PC-3 (cell line): ENCODE measurements around the gene SLC6A3. TPM values are rescaled to one million over a fixed set of nuclear protein-coding genes. Genes with fewer than 3 reads are reported as not detected.

Source experiments
- ATAC-seq: fragments of 200-7000 bp; cut with Tn5 transposase; 2 replicates; pipeline ENCODE4 v1.9.1; 2020; ENCODE audit warnings: mild to moderate bottlenecking, moderate library complexity
- BruUV-seq: library from RNA; stranded (reverse); fragments of 400-500 nt; replicated peaks from 2 replicates; lab custom pipeline; 2021; lab: Mats Ljungman, UMichigan
- CTCF ChIA-PET: fragments of 300-600 bp; sonication (Branson Sonifier 250); formaldehyde crosslinking; loops from one replicate; lab custom pipeline; 2022; ENCODE audit warnings: antibody characterized with exemption; lab: Charles Lee
- POLR2A ChIA-PET: fragments of 300-600 bp; sonication (Branson Sonifier 250); formaldehyde crosslinking; loops from one replicate; lab custom pipeline; 2022; ENCODE audit warnings: antibody characterized with exemption; ENCODE audit not compliant: unreplicated experiment; lab: Charles Lee
- DNase-seq: peaks from one replicate; pipeline ENCODE4 v3.0.0-alpha.2; 2015
- H2AFZ ChIP-seq: fragments of 300-600 bp; sonication (generic); 2 replicates; pipeline ENCODE4 v1.6.0; 2016; ENCODE audit warnings: antibody characterized with exemption, low read length
- H3F3A ChIP-seq: fragments of 300-600 bp; sonication (generic); one replicate; pipeline ENCODE4 v1.6.0; 2017; ENCODE audit warnings: antibody characterized with exemption, low read length, control low read depth, mild to moderate bottlenecking; ENCODE audit not compliant: unreplicated experiment
- H3K27ac ChIP-seq: fragments of 300-600 bp; sonication (generic); 2 replicates; pipeline ENCODE4 v1.5.1; 2016; ENCODE audit warnings: mild to moderate bottlenecking, low read length
- H3K27me3 ChIP-seq: fragments of 300-600 bp; sonication (generic); 2 replicates; pipeline ENCODE4 v1.6.1; 2016; ENCODE audit warnings: low read length, mixed read lengths
- H3K36me3 ChIP-seq: fragments of 300-600 bp; sonication (generic); 2 replicates; pipeline ENCODE4 v1.6.1; 2016; ENCODE audit warnings: low read depth, mixed run types, low read length, mixed read lengths
- H3K4me1 ChIP-seq: fragments of 300-600 bp; sonication (generic); 2 replicates; pipeline ENCODE4 v1.5.1; 2016; ENCODE audit warnings: low read length; ENCODE audit not compliant: insufficient read depth
- H3K4me2 ChIP-seq: fragments of 300-600 bp; sonication (generic); 2 replicates; pipeline ENCODE4 v1.6.0; 2016; ENCODE audit warnings: low read length
- H3K4me3 ChIP-seq: fragments of 300-600 bp; sonication (generic); 2 replicates; pipeline ENCODE4 v1.5.1; 2016; ENCODE audit warnings: mild to moderate bottlenecking, low read length, mixed read lengths
- H3K79me2 ChIP-seq: fragments of 300-600 bp; sonication (generic); 2 replicates; pipeline ENCODE4 v1.6.1; 2017; ENCODE audit warnings: low read length, mixed read lengths
- H3K9ac ChIP-seq: fragments of 300-600 bp; sonication (generic); 2 replicates; pipeline ENCODE4 v1.6.0; 2016; ENCODE audit warnings: mild to moderate bottlenecking, low read length
- H3K9me2 ChIP-seq: fragments of 300-600 bp; sonication (generic); replicated peaks from 2 replicates; pipeline ENCODE4 v1.6.1; 2016; ENCODE audit warnings: mixed run types, low read length, mixed read lengths
- H3K9me3 ChIP-seq: fragments of 300-600 bp; sonication (generic); 2 replicates; pipeline ENCODE4 v1.6.1; 2016; ENCODE audit warnings: low read length, mixed read lengths
- H4K20me1 ChIP-seq: fragments of 300-600 bp; sonication (generic); 2 replicates; pipeline ENCODE4 v1.6.1; 2016; ENCODE audit warnings: low read length, mixed read lengths
- EZH2 ChIP-seq: fragments of 300-600 bp; sonication (generic); IDR thresholded peaks from one replicate; pipeline ENCODE4 v1.6.1; 2017; ENCODE audit warnings: antibody characterized with exemption, mild to moderate bottlenecking, low read length; ENCODE audit not compliant: unreplicated experiment
- EZH2phosphoT487 ChIP-seq: fragments of 300-600 bp; sonication (generic); IDR thresholded peaks from 2 replicates; pipeline ENCODE4 v1.6.1; 2018; ENCODE audit warnings: mild to moderate bottlenecking, antibody characterized with exemption, low read length, borderline replicate concordance
- intact Hi-C: fragments of 100-400 bp; cut with micrococcal nuclease; formaldehyde crosslinking; loops from 2 replicates; pipeline ENCODE4 v1.9.0; 2023
- total RNA-seq: library from RNA; depleted of rRNA; stranded (reverse); fragments of >200 nt; gene quantifications from 2 replicates; pipeline ENCODE4 v1.2.3, GENCODE V29; 2014
- TF ChIP-seq, protein P1 (sequence below): fragments of 300-600 bp; sonication (generic); conservative IDR thresholded peaks from 2 replicates; pipeline ENCODE4 v1.5.1; 2017; ENCODE audit warnings: antibody characterized with exemption, low read depth, mild to moderate bottlenecking, low read length

The SLC6A3 gene
- total RNA-seq, 1 experiment from 2014 or later, result not detected

- Histone ChIP-seq H3K9me3 (no peaks in the 10 kb centered on the region), H3K9ac (no peak overlapping the region), H3K9me2 (no peaks in the 10 kb centered on the region), H2AFZ (no peak overlapping the region), H3K4me1 (peaks cover 10% of the 10 kb centered on the region), H3K36me3 (peaks cover 50% of the 10 kb centered on the region), H3K4me3 (no peak overlapping the region), H3K27me3 (no peaks in the 10 kb centered on the region), H3F3A (no peaks in the 10 kb centered on the region), H3K4me2 (no peak overlapping the region), H4K20me1 (no peaks in the 10 kb centered on the region), H3K79me2 (0 out of 2 replicates have a peak, but pooled peaks cover 4% of the 10 kb centered on the region), H3K27ac (no peak overlapping the region)
- TF ChIP-seq EZH2phosphoT487 (no peak), EZH2 (no peak)
- TF ChIP-seq, protein P1, sequence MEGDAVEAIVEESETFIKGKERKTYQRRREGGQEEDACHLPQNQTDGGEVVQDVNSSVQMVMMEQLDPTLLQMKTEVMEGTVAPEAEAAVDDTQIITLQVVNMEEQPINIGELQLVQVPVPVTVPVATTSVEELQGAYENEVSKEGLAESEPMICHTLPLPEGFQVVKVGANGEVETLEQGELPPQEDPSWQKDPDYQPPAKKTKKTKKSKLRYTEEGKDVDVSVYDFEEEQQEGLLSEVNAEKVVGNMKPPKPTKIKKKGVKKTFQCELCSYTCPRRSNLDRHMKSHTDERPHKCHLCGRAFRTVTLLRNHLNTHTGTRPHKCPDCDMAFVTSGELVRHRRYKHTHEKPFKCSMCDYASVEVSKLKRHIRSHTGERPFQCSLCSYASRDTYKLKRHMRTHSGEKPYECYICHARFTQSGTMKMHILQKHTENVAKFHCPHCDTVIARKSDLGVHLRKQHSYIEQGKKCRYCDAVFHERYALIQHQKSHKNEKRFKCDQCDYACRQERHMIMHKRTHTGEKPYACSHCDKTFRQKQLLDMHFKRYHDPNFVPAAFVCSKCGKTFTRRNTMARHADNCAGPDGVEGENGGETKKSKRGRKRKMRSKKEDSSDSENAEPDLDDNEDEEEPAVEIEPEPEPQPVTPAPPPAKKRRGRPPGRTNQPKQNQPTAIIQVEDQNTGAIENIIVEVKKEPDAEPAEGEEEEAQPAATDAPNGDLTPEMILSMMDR, result no peak
- ATAC-seq (no peak), DNase-seq (no peak)
- CTCF ChIA-PET, result interaction anchor here (0.7 kb wide), 1 partner anchor 18 kb away, joined by 3 read pairs; no protein-coding TSS in a partner anchor
- no TSS peak for BruUV-seq
- intact Hi-C loops, result no loop called here
- POLR2A ChIA-PET, result no interaction called here
Observed at GRCh38 chr5:1484730-1485578, 39.7 kb upstream of the SLC6A3 start.

GRCh38 chr5:1483856-1484729 is 38.9 kb upstream of the SLC6A3 start:
- Histone ChIP-seq H3K9me3 (no peaks in the 10 kb centered on the region), H3K4me1 (peaks cover 3% of the 10 kb centered on the region; the same call in 1 of the 2 replicates), H3K27ac (no peak overlapping the region), H3K4me2 (no peak overlapping the region), H3K4me3 (no peak overlapping the region), H3K36me3 (peaks cover 55% of the 10 kb centered on the region), H3K9me2 (no peaks in the 10 kb centered on the region), H2AFZ (no peak overlapping the region), H3F3A (no peaks in the 10 kb centered on the region), H4K20me1 (no peaks in the 10 kb centered on the region), H3K9ac (no peak overlapping the region), H3K27me3 (no peaks in the 10 kb centered on the region), H3K79me2 (0 out of 2 replicates have a peak, but pooled peaks cover 4% of the 10 kb centered on the region)
- BruUV-seq, result no TSS peak
- ATAC-seq (no peak), DNase-seq (no peak)
- ChIA-PET CTCF (no interaction called here), POLR2A (no interaction called here)
- intact Hi-C loops, result no loop called here
- TF ChIP-seq EZH2phosphoT487 (no peak), EZH2 (no peak)
- TF ChIP-seq, protein P1, result no peak
